ENCODE data around the gene RAB11FIP3.

- TF ChIP-seq EZH2 (optimal IDR thresholded peaks at IDR 0.05; ENCODE audit: low read depth, low read length) (no peak), CTCF (IDR thresholded peaks at IDR 0.05; ENCODE audit: low read length) (no peak), EZH2phosphoT487 (IDR thresholded peaks at IDR 0.05; ENCODE audit: low read length) (no peak)
These were observed 25.3 kb upstream of the RAB11FIP3 start for GRCh38 chr16:400061-400591.
